Activated CD4-positive, alpha-beta memory T cell treated with anti-CD3 and anti-CD28 coated beads, Interleukin-2, amount 10 ng/mL, durations not matched to agents 7 days and 5 days (primary cell): ENCODE data around the gene LIG1. TPM values are rescaled to one million over a fixed set of nuclear protein-coding genes. Genes with fewer than 3 reads are reported as not detected.
A peak's percentile ranks its signal among the peaks of the same experiment; 100 is the strongest.
"Not testable (repeated sequence)": the region's sequence is repeated elsewhere in the genome, so short reads cannot be mapped to it uniquely, and the experiment has no call there.

Source experiments
- CTCF ChIA-PET: fragments of 350-600 bp; sonication (Branson Sonifier 250); formaldehyde crosslinking; loops from one replicate; lab custom pipeline; 2021; ENCODE audit warnings: antibody characterized with exemption, inconsistent platforms; lab: Charles Lee
- POLR2A ChIA-PET: fragments of 350-600 bp; sonication (Branson Sonifier 250); formaldehyde crosslinking; loops from one replicate; lab custom pipeline; 2021; ENCODE audit warnings: antibody characterized with exemption; lab: Charles Lee
- DNase-seq: peaks from one replicate; pipeline ENCODE4 v3.0.0-alpha.2; 2020
- H3K27ac Mint-ChIP-seq: one replicate; pipeline ENCODE4 v1.8.0; 2021; ENCODE audit warnings: mild to moderate bottlenecking, mixed read lengths
- H3K27me3 Mint-ChIP-seq: one replicate; pipeline ENCODE4 v1.8.0; 2021; ENCODE audit warnings: mixed read lengths
- H3K36me3 Mint-ChIP-seq: one replicate; pipeline ENCODE4 v1.8.0; 2021; ENCODE audit warnings: low read depth, mixed read lengths
- H3K4me1 Mint-ChIP-seq: one replicate; pipeline ENCODE4 v1.8.0; 2021; ENCODE audit warnings: mixed read lengths
- H3K4me3 Mint-ChIP-seq: one replicate; pipeline ENCODE4 v1.8.0; 2021; ENCODE audit warnings: mild to moderate bottlenecking, mixed read lengths
- H3K9me3 Mint-ChIP-seq: one replicate; pipeline ENCODE4 v1.8.0; 2021; ENCODE audit warnings: mixed read lengths
- total RNA-seq, 2 experiments: library from RNA; stranded (reverse); gene quantifications; one replicate each; pipeline ENCODE4 v1.2.3, GENCODE V29; 2021

LIG1 gene
- total RNA-seq, 2 experiments from 2014 or later = 137 to 146 TPM

DNA sequence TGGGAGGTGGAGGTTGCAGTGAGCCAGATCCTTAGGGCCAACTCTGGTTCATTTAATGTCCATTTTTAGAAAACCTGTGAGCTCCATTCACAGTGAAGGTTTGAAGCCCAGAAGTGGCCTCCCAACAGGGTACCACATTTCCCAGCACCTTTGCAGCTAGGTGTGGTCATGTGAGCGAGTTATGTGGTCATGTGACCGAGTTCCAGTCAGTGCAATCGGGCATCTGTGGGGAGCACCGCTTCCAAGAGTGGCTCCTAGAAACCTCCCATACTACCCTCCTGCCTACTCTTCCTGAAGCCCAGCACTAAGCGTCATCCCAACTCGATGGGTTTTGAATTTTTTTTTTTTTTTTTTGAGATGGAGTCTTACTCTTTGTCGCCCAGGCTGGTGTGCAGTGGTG lies 58.9 kb downstream of the LIG1 start:
- peak overlapping the region; percentile 74 for H3K27ac Mint-ChIP-seq
- no peaks in the 10 kb centered on the region for H3K9me3 Mint-ChIP-seq
- no peak overlapping the region for H3K4me3 Mint-ChIP-seq
- ChIA-PET CTCF (interaction anchor here (0.7 to 6.1 kb wide), 8 partner anchors 10 to 434 kb away, joined by 3 to 59 read pairs (median 3); no protein-coding TSS in a partner anchor), POLR2A (interaction anchor here (0.6 to 1.8 kb wide), 10 partner anchors 8 to 252 kb away, joined by 3 to 7 read pairs (median 4); partner anchors contain the start of genes EMP3, LIG1, SYNGR4 and TMEM143)
- no peak for DNase-seq
- H3K4me1 Mint-ChIP-seq = peaks cover 25% of the 10 kb centered on the region
- no peaks in the 10 kb centered on the region for H3K27me3 Mint-ChIP-seq
- H3K36me3 Mint-ChIP-seq = peaks cover 5% of the 10 kb centered on the region

DNA sequence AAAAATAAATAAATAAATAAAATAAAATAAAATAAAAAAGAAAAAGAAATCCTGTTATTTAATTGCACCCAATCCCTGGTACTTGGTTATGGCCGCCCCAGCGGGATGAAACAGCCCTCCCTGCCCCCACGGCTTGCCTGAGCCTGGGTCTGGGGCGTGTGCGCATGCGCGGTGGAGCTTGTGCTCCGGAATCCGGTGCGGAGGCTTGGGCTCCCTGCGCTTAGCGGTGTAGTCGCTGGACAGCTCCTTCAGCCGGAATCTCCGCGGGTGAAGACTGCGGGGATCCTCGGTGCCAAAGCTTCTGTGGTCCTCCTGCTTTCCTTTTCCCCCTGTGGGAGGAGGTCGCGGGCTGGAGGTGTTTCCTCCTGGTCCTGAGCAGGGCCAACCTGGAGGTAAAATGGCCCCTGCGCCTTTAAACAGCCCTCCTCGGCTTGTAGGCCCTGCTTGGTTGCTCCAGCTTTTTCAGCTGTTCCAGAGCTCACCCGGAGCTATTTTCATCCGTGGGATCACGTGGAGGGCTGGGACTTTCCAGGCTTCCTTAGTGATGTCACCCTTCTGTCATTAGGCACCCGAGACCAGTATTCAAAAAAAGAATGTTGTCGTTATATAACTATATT lies 59.7 kb downstream of the LIG1 start, which contains the start of gene PLA2G4C:
Gene PLA2G4C, minus strand, starts transcription at position 468 of the 617 bp plus-strand sequence. CDS start 4,288 bp downstream, outside the sequence.
- DNase-seq = peak; percentile 83
- Mint-ChIP-seq H3K4me3 (peak within 1 kb of the TSS; percentile 77), H3K27me3 (no peaks in the 10 kb centered on the region), H3K36me3 (peaks cover 5% of the 10 kb centered on the region), H3K27ac (peak within 1 kb of the TSS; percentile 74), H3K9me3 (no peaks in the 10 kb centered on the region), H3K4me1 (peaks cover 25% of the 10 kb centered on the region)
- ChIA-PET CTCF (interaction anchor here (1.1 to 6.1 kb wide), 7 partner anchors 9 to 150 kb away, joined by 3 to 59 read pairs (median 3); no protein-coding TSS in a partner anchor), POLR2A (interaction anchor here (0.6 to 1.8 kb wide), 15 partner anchors 9 to 253 kb away, joined by 3 to 7 read pairs (median 4); partner anchors contain the start of genes EMP3, LIG1, SYNGR4 and TMEM143)

DNA sequence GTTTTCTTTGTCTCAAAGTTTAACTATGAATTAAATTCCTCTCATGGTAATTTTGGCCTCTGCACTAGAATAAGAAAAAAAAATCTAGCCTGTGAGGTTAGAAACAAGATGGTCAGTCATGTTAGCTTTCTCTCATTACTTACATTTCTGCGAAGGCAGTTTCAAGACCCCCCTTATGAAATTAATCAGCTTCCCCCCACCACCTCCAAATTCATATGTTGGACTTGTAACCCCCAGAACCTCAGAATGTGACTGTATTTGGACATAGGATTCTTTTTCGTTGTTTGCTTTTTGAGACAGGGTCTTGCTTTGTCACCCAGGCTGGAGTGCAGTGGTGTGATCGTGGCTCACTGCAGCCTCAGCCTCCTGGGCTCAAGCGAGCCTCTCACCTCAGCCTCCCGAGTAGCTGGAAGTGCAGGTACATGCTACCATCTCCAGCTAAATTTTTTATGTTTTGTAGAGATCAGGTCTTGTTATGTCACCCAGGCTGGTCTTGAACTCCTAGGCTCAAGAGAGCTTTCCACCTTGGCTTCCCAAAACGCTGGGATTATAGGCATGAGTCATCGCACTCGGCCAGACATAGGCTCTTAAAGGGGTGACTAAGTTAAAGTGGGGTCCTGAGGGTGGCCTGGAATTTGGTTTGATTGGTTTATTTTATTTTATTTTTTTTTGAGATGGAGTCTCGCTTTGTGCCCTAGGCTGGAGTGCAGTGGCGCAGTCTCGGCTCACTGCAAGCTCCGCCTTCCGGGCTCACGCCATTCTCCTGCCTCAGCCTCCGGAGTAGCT lies 61.0 kb downstream of the LIG1 start:
- DNase-seq = no peak
- Mint-ChIP-seq H3K9me3 (no peaks in the 10 kb centered on the region), H3K27ac (no peak overlapping the region), H3K4me3 (peak overlapping the region; percentile 32), H3K4me1 (peaks cover 25% of the 10 kb centered on the region), H3K36me3 (peaks cover under 1% of the 10 kb centered on the region), H3K27me3 (no peaks in the 10 kb centered on the region)
- POLR2A ChIA-PET = interaction anchor here (1.8 kb wide), 1 partner anchor 61 kb away, joined by 7 read pairs; the partner anchor contains the start of genes LIG1 and ZSWIM9
- CTCF ChIA-PET = interaction anchor here (0.5 to 6.1 kb wide), 7 partner anchors 8 to 468 kb away, joined by 3 to 59 read pairs (median 6); no protein-coding TSS in a partner anchor

DNA sequence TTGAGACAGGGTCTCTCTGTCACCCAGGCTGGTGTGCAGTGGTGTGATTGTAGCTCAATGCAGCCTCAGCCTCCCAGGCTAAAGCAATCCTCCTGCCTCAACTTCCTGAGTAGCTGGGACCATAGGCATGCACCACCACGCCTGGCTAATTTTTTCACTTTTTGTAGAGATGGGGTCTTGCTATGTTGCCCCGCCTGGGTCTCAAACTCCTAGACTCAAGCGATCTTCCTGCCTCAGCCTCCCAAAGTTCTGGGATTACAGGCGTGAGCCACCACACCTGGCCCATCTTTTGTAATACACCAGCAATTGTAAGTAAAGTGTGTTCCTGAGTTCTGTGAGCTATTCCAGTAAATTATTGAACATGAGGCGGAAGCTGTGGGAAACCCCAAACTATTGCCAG lies 66.2 kb downstream of the LIG1 start:
- DNase-seq = no peak
- ChIA-PET POLR2A (no interaction called here), CTCF (interaction anchor here (0.7 to 2.4 kb wide), 6 partner anchors 16 to 141 kb away, joined by 3 to 14 read pairs (median 5); no protein-coding TSS in a partner anchor)
- no peaks in the 10 kb centered on the region for H3K27me3 Mint-ChIP-seq
- H3K36me3 Mint-ChIP-seq = no peaks in the 10 kb centered on the region
- no peak overlapping the region for H3K27ac Mint-ChIP-seq
- peaks cover 8% of the 10 kb centered on the region for H3K4me1 Mint-ChIP-seq
- no peaks in the 10 kb centered on the region for H3K9me3 Mint-ChIP-seq
- H3K4me3 Mint-ChIP-seq = no peak overlapping the region

DNA sequence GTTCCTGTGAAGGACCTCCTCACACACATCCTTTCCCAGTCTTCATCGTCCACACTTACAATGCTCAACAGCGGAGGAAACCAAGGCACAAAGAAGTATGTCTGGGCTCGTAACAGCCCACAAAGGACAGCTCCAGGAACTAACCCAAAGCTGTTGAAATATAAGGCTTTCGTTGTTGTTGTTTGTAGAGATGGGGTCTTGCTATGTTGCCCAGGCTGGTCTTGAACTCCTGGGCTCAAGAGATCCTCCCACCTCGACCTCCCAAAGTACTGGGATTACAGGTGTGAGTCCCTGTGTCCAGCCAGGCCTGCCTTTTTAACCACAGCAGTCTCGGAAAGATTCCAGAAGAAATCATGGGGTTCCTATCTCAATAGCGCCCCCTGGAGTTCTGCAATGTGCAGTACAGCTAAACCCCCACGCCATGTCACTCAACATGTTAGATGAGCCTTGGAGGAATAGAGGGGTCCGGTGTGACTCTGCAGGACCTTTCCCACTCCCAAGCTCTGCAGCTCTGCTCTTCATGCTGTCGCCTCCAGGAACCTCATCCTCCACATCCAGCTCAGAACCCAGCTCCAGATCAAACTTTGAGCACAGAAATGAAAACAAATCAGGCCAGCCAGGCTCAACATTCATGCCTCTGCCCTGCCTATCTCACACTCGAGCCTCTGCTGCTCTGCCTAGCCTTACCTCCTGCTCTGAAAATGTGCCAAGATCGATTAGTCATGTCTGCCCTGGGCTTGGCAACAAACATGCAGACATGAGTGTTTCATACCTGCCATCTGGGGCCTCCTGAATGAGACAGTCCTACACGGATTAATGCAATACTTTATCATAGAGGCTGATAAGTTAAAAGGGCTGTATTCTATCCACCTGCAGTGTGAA lies 67.0 kb downstream of the LIG1 start:
- H3K9me3 Mint-ChIP-seq = no peaks in the 10 kb centered on the region
- ChIA-PET POLR2A (no interaction called here), CTCF (interaction anchor here (0.6 to 2.4 kb wide), 8 partner anchors 9 to 140 kb away, joined by 3 to 14 read pairs (median 5); no protein-coding TSS in a partner anchor)
- no peaks in the 10 kb centered on the region for H3K27me3 Mint-ChIP-seq
- DNase-seq = peak; percentile 45
- no peak overlapping the region for H3K4me3 Mint-ChIP-seq
- no peaks in the 10 kb centered on the region for H3K36me3 Mint-ChIP-seq
- peaks cover 7% of the 10 kb centered on the region for H3K4me1 Mint-ChIP-seq
- H3K27ac Mint-ChIP-seq = no peak overlapping the region

DNA sequence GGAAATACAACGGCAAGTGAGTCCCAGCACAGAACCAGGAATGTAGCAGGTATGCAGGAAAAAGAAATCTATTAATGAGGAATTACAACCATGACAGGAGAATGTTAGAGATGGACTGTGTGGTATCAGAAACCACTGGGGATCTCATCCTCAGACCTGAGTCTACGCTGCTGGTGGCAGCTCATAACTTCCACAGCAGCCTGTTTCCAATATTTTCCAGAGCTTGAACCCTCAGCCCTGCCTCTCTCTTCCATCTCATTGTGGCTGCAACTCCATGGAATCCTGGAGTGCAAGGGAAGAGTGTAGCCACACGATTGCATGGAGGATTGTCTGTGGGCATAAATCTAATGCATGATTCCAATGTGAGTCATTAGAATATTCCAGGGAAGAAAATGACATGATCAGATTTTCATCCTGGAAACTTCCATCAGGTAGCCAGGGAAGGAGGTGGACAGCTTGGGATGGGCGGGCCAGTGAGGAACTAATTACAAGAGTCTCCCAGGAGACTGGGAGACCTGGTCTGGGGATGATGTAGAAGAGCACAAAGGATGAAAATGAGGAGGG lies 74.5 kb downstream of the LIG1 start:
- no peak for DNase-seq
- H3K4me1 Mint-ChIP-seq = peaks cover 9% of the 10 kb centered on the region
- H3K27ac Mint-ChIP-seq = no peak overlapping the region
- ChIA-PET POLR2A (no interaction called here), CTCF (interaction anchor here (0.7 to 1.6 kb wide), 2 partner anchors 11 to 15 kb away, joined by 3 read pairs; partner anchors contain the start of gene PLA2G4C)
- H3K9me3 Mint-ChIP-seq = peaks cover 8% of the 10 kb centered on the region
- no peak overlapping the region for H3K4me3 Mint-ChIP-seq
- H3K36me3 Mint-ChIP-seq = peaks cover 21% of the 10 kb centered on the region
- H3K27me3 Mint-ChIP-seq = no peaks in the 10 kb centered on the region

DNA sequence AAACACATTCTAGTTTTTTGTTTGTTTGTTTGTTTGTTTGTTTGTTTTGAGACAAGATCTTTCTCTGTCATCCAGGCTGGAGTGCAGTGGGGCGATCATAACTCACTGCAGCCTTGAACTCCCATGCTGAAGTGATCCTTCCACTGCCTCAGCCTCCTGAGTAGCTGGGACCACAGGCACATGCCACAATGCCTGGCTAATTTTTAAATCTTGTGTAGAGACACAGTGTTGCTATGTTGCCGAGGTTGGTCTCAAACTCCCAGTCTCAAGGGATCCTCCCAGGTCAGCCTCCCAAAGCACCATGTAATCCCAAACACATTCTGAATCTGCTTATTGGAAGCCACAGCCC lies 75.3 kb downstream of the LIG1 start:
- Mint-ChIP-seq H3K4me3 (no peak overlapping the region), H3K4me1 (peaks cover 9% of the 10 kb centered on the region), H3K36me3 (peaks cover 21% of the 10 kb centered on the region), H3K27me3 (no peaks in the 10 kb centered on the region), H3K9me3 (peaks cover 8% of the 10 kb centered on the region), H3K27ac (no peak overlapping the region)
- no peak for DNase-seq
- POLR2A ChIA-PET = no interaction called here
- CTCF ChIA-PET = no interaction called here

DNA sequence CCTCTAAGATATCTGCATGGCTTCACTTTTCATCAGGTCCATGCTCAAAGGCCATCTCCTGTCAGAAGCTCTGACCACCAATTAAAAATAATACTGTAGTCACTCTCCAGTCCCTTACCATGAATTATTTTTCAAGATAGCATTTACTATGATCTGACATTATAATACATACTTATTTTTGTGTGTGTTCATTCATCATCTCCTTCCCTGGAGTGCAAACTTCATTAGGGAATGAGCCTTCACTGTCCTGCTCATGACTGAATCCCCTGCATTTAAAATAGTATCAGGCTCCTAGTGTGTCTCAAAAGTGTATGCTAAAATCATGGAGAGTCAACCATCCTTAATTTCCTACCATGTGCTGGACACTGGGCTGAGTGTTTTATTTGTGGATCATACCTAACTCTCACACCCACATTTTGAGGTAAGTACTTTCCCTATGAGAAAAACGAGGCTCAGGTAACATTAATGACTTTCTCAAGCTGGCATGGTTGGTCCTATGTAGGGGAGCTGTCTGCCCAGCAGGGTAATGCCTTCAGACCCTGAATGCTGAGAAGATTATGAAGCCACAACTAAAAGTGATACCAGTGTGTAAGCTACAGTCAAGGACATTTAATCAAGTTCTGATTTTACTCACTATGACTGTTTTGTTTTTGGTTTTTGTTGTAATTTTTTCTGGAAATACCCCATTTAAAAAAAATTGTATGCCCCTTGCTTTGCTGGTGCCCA lies 75.9 kb downstream of the LIG1 start:
- peaks cover 8% of the 10 kb centered on the region for H3K9me3 Mint-ChIP-seq
- peaks cover 9% of the 10 kb centered on the region for H3K4me1 Mint-ChIP-seq
- ChIA-PET CTCF (no interaction called here), POLR2A (no interaction called here)
- no peak for DNase-seq
- H3K27me3 Mint-ChIP-seq = no peaks in the 10 kb centered on the region
- H3K36me3 Mint-ChIP-seq = peaks cover 21% of the 10 kb centered on the region
- H3K27ac Mint-ChIP-seq = no peak overlapping the region
- no peak overlapping the region for H3K4me3 Mint-ChIP-seq

DNA sequence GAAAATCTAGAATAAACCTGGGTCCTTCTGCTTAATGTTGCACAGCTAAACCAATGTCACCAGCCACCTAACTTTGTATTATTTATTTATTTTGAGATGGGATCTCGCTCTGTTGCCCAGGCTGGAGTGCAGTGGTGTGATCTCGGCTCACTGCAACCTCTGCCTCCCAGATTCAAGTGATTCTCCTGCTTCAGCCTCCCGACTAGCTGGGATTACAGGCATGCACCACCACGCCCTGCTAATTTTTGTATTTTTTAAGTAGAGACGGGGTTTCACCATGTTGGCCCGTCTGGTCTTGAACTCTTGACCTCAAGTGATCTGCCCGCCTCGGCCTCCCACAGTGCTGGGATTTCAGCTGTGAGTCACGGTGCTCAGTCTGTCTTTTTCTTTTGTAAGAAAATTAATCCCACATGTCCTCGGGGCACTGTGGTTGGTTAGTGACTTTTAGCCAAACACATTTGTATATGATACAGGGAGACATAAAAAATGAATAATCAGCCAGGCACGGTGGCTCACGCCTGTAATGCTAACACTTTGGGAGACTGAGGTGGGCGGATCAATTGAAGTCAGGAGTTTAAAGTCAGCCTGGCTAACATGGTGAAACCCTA lies 78.9 kb downstream of the LIG1 start:
- peaks cover 21% of the 10 kb centered on the region for H3K36me3 Mint-ChIP-seq
- H3K4me3 Mint-ChIP-seq, H3K9me3 Mint-ChIP-seq, H3K4me1 Mint-ChIP-seq, CTCF ChIA-PET, DNase-seq, H3K27me3 Mint-ChIP-seq, H3K27ac Mint-ChIP-seq, POLR2A ChIA-PET: not testable (repeated sequence)

DNA sequence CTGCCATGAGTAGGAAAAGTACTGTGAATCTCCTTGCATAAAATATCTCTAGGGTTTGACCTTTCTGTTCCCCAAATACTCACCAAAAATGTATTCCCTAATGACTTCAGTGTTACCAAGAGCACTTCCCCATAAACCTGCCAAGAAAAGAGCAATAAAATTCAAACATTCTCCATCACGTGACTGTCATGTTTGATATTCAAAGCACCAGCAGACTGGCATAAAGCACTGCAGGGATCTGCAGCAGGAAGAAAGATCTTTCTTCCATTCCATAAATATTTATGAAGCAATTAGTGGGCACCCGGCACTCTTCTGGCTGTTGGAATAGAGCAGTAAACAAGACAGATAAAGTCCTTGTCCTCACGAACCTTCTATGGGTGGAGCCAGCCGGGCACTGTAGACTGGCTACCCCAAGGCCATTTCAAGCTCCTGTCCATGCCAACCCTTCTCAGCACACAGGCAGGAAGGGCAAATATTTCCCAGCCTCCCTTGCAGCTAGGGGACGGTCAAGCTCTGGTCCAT lies 79.8 kb downstream of the LIG1 start:
- Mint-ChIP-seq H3K4me3 (no peak overlapping the region), H3K27me3 (no peaks in the 10 kb centered on the region), H3K27ac (no peak overlapping the region), H3K9me3 (peaks cover 8% of the 10 kb centered on the region), H3K4me1 (peaks cover 9% of the 10 kb centered on the region), H3K36me3 (peaks cover 18% of the 10 kb centered on the region)
- DNase-seq = no peak
- CTCF ChIA-PET = no interaction called here
- POLR2A ChIA-PET = no interaction called here

DNA sequence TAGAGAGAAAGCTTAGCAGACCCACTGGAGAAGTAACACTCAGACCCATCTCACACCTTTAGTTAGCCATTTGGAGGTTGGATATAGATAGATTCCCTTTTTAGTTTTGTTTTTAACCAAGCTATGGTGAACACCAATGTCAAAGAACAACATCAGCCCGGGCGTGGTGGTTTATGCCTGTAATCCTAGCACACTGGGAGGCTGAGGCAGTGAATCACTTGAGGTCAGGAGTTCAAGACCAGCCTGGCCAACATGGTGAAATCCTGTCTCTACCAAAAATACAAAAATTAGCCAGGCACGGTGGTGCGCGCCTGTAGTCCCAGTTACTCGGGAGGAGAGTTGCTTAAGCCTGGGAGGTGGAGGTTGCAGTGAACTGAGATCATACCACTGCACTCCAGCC lies 81.2 kb downstream of the LIG1 start:
- H3K4me1 Mint-ChIP-seq, POLR2A ChIA-PET, H3K4me3 Mint-ChIP-seq, DNase-seq, CTCF ChIA-PET, H3K36me3 Mint-ChIP-seq, H3K9me3 Mint-ChIP-seq, H3K27me3 Mint-ChIP-seq, H3K27ac Mint-ChIP-seq: not testable (repeated sequence)
